Activated CD4-positive, alpha-beta T cell treated with anti-CD3 and anti-CD28 coated beads, Interleukin-2, amount 50 U/mL, for 1 hour (primary cell): Measurements from ENCODE around the gene SLC25A17.
"Not testable (repeated sequence)": the region's sequence is repeated elsewhere in the genome, so short reads cannot be mapped to it uniquely, and the experiment has no call there.

Experiments
- DNase-seq: peaks from one replicate; pipeline ENCODE4 v3.0.0-alpha.2; 2020

The SLC25A17 gene

GRCh38 chr22:40751250-40751649 lies 67.9 kb downstream of the SLC25A17 start:
- DNase-seq: no peak

- DNase-seq: no peak
Measured at GRCh38 chr22:40749829-40750228, 69.3 kb downstream of the SLC25A17 start.

GRCh38 chr22:40748388-40749355 lies 70.5 kb downstream of the SLC25A17 start:
- DNase-seq: no peak

- DNase-seq: no peak
Measured at GRCh38 chr22:40747361-40747760, 71.8 kb downstream of the SLC25A17 start.

- DNase-seq: no peak
Measured at GRCh38 chr22:40746428-40747220, 72.5 kb downstream of the SLC25A17 start.

GRCh38 chr22:40743768-40744167 lies 75.4 kb downstream of the SLC25A17 start:
- no peak for DNase-seq

GRCh38 chr22:40741116-40741515 lies 78.0 kb downstream of the SLC25A17 start:
- no peak for DNase-seq

GRCh38 chr22:40739721-40740120 lies 79.4 kb downstream of the SLC25A17 start:
- no peak for DNase-seq

- DNase-seq: no peak
Measured at GRCh38 chr22:40733919-40734318, 85.2 kb downstream of the SLC25A17 start.

GRCh38 chr22:40732999-40733292 lies 86.2 kb downstream of the SLC25A17 start:
- DNase-seq: no peak

- DNase-seq: no peak
Measured at GRCh38 chr22:40729284-40729683, 89.9 kb downstream of the SLC25A17 start.

GRCh38 chr22:40728731-40729189 lies 90.4 kb downstream of the SLC25A17 start:
- peak; percentile 70 for DNase-seq

- no peak for DNase-seq
Measured at GRCh38 chr22:40727964-40728615, 91.1 kb downstream of the SLC25A17 start.

- peak; percentile 37 for DNase-seq
Measured at GRCh38 chr22:40727070-40727963, 91.8 kb downstream of the SLC25A17 start.

- DNase-seq: no peak
Measured at GRCh38 chr22:40726514-40726913, 92.6 kb downstream of the SLC25A17 start.

- no peak for DNase-seq
Measured at GRCh38 chr22:40723396-40723933, 95.7 kb downstream of the SLC25A17 start.

- DNase-seq: no peak
Measured at GRCh38 chr22:40721266-40721665, 97.9 kb downstream of the SLC25A17 start.

- DNase-seq: no peak
Measured at GRCh38 chr22:40720538-40721256, 98.4 kb downstream of the SLC25A17 start.

GRCh38 chr22:40720156-40720537 lies 99.0 kb downstream of the SLC25A17 start:
- not testable (repeated sequence) for DNase-seq
